ENCODE results near the gene PTPN21. TPM values are rescaled to one million over a fixed set of nuclear protein-coding genes. Genes with fewer than 3 reads are reported as not detected.
A peak's percentile ranks its signal among the peaks of the same experiment; 100 is the strongest.
"Not testable (repeated sequence)": the region's sequence is repeated elsewhere in the genome, so short reads cannot be mapped to it uniquely, and the experiment has no call there.

Gene PTPN21
- total and polyA plus RNA-seq, 4 donors: 2.1 to 7.2 (median 3.1) TPM

GRCh38 chr14:88535149-88535548 lies 19.7 kb downstream of the PTPN21 start:
- Histone ChIP-seq H3K9ac (ENCODE audit: low read depth in 1 of 2, low read length in 2 of 2) (no peak overlapping the region), H3K9me3 (ENCODE audit: control insufficient read depth in 4 of 4, low read length in 3 of 4) (no peaks in the 10 kb centered on the region), H3K27me3 (ENCODE audit: control insufficient read depth in 4 of 4, insufficient read depth in 4 of 4, low read length in 3 of 4) (no peaks in the 10 kb centered on the region), H3K36me3 (ENCODE audit: control insufficient read depth in 4 of 4, insufficient read depth in 3 of 4, low read depth in 1 of 4, low read length in 3 of 4) (no peaks in the 10 kb centered on the region), H3K4me1 (ENCODE audit: control insufficient read depth in 4 of 4, insufficient read depth in 4 of 4, low read length in 3 of 4) (peaks cover 0 to 3% (median under 1%) of the 10 kb centered on the region in 4 donors), H3K4me3 (ENCODE audit: low read depth in 1 of 3, low read length in 3 of 3) (no peak overlapping the region), H3K27ac (ENCODE audit: low read depth in 1 of 2, low read length in 2 of 2) (no peak overlapping the region)
- DNase-seq (ENCODE audit: low spot score): no peak
- no peak for TF ChIP-seq YY1 (IDR thresholded peaks at IDR 0.05)
- TF ChIP-seq RAD21 (IDR thresholded peaks at IDR 0.05): peak in 1 of 2 donors; percentile 27
- 72% methylated on average over 4 of the region's 4 CpGs for WGBS

- Histone ChIP-seq H3K36me3 (ENCODE audit: control insufficient read depth in 4 of 4, insufficient read depth in 3 of 4, low read depth in 1 of 4, low read length in 3 of 4) (peaks cover 0 to 2% (median 0%) of the 10 kb centered on the region in 4 donors), H3K4me3 (ENCODE audit: low read depth in 1 of 3, low read length in 3 of 3) (no peak overlapping the region), H3K27ac (ENCODE audit: low read depth in 1 of 2, low read length in 2 of 2) (no peak overlapping the region), H3K27me3 (ENCODE audit: control insufficient read depth in 4 of 4, insufficient read depth in 4 of 4, low read length in 3 of 4) (no peaks in the 10 kb centered on the region), H3K9ac (ENCODE audit: low read depth in 1 of 2, low read length in 2 of 2) (no peak overlapping the region), H3K9me3 (ENCODE audit: control insufficient read depth in 4 of 4, low read length in 3 of 4) (no peaks in the 10 kb centered on the region), H3K4me1 (ENCODE audit: control insufficient read depth in 4 of 4, insufficient read depth in 4 of 4, low read length in 3 of 4) (peaks cover 0 to 3% (median under 1%) of the 10 kb centered on the region in 4 donors)
- no peak for DNase-seq (ENCODE audit: low spot score)
- TF ChIP-seq RAD21 (IDR thresholded peaks at IDR 0.05): no peak
- no peak for TF ChIP-seq ZBTB33 (IDR thresholded peaks at IDR 0.05)
- no peak for TF ChIP-seq HNF4G (IDR thresholded peaks at IDR 0.05)
- no peak for TF ChIP-seq CTCF (IDR thresholded peaks at IDR 0.05; ENCODE audit: low read depth, low read length, missing input control)
- TF ChIP-seq JUND (IDR thresholded peaks at IDR 0.05): no peak
- no peak for TF ChIP-seq EGR1 (IDR thresholded peaks at IDR 0.05; ENCODE audit: low read depth in 2 of 2)
- no peak for TF ChIP-seq MAX (IDR thresholded peaks at IDR 0.05)
- TF ChIP-seq NR2F2 (IDR thresholded peaks at IDR 0.05): no peak
- no peak for TF ChIP-seq FOXA1 (IDR thresholded peaks at IDR 0.05)
- 94% methylated on average over 6 of the region's 6 CpGs for WGBS
These were observed 21.7 kb downstream of the PTPN21 start for GRCh38 chr14:88533064-88533602.

GRCh38 chr14:88529889-88530288 lies 24.9 kb downstream of the PTPN21 start:
- not testable (repeated sequence) for H3K4me1 ChIP-seq (ENCODE audit: control insufficient read depth in 4 of 4, insufficient read depth in 4 of 4, low read length in 3 of 4); DNase-seq (ENCODE audit: low spot score); H3K27ac ChIP-seq (ENCODE audit: low read depth in 1 of 2, low read length in 2 of 2); H3K4me3 ChIP-seq (ENCODE audit: low read depth in 1 of 3, low read length in 3 of 3); H3K9ac ChIP-seq (ENCODE audit: low read depth in 1 of 2, low read length in 2 of 2); H3K36me3 ChIP-seq (ENCODE audit: control insufficient read depth in 4 of 4, insufficient read depth in 3 of 4, low read depth in 1 of 4, low read length in 3 of 4); H3K27me3 ChIP-seq (ENCODE audit: control insufficient read depth in 4 of 4, insufficient read depth in 4 of 4, low read length in 3 of 4); H3K9me3 ChIP-seq (ENCODE audit: control insufficient read depth in 4 of 4, low read length in 3 of 4)
- 89% methylated on average over 1 of the region's 1 CpG for WGBS
